ENCODE measurements around the gene COL6A6.

GRCh38 chr3:130527426-130527825, 10.4 kb downstream of the COL6A6 start:
- no peak for TF ChIP-seq CTCF (IDR thresholded peaks at IDR 0.05)
- TF ChIP-seq ZFX (IDR thresholded peaks at IDR 0.05; ENCODE audit: borderline replicate concordance) = no peak

Data from 22Rv1 (cell line).